ENCODE data around the gene ARHGAP4.

GRCh38 chrX:153879741-153880439 is 46.2 kb downstream of the ARHGAP4 start:
- TF ChIP-seq TAF1 (IDR thresholded peaks at IDR 0.05; ENCODE audit: borderline replicate concordance, low read depth, low read length) (no peak), POLR2A (IDR thresholded peaks at IDR 0.05; ENCODE audit: low read depth, low read length) (no peak), POLR2AphosphoS5 (IDR thresholded peaks at IDR 0.05; ENCODE audit: low read depth, low read length) (no peak)
